ENCODE measurements around the gene ADK.

The ADK gene

DNA sequence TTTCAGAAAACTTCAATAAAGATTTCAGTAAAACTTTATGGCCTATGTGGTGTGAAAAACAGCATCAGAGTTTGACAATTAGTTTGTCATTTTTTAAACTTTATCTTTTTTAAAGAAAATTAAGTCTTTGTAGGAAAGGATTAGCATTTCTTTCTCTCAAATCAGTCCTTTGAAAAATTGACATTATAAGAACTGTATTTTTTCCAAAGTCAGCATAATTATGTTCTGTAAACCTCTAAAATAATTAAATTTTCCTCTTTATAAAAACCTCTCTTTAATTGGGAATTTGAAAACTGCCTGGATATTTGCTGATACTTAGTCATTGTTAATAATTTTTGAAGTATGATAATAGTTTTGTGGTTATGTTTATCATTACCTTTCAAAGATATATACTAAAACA, 448.7 kb downstream of the ADK start:
- no peak for DNase-seq (ENCODE audit: low read depth in 2 of 2)

DNA sequence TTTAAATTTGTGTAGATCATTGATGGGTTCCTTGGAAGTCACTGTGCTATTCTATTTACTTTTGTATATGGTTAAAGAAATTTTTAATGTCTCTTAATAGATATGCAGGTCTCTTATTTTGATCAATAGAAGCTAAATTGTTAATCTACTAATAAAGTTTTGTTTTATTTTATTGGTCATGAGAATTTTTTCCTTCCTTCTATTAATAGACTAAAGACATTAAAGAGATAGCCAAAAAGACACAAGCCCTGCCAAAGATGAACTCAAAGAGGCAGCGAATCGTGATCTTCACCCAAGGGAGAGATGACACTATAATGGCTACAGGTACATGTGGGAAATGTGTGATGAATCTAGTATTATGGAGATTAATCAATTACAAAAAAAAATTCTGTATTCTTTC, 449.1 kb downstream of the ADK start:
- DNase-seq (ENCODE audit: low read depth in 2 of 2): no peak

DNA sequence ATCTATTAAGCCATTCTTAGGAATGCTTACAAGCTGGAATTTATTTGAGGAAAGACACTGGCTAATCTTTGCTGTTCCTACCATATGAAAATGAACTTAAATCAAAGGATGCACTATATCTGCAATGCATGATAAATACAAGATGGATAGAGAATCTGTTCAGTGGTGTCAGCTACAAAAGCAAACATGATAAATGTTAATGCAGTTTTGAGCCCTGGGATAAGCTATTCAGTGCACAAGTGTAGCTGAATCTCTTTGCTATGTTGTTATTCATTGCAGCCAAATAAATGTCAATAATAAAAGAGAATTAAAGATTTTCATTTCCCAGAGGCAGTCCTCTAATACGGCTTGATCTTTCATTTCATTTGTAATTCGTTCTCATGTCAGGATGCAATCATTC, 451.6 kb downstream of the ADK start:
- no peak for DNase-seq (ENCODE audit: low read depth in 2 of 2)

DNA sequence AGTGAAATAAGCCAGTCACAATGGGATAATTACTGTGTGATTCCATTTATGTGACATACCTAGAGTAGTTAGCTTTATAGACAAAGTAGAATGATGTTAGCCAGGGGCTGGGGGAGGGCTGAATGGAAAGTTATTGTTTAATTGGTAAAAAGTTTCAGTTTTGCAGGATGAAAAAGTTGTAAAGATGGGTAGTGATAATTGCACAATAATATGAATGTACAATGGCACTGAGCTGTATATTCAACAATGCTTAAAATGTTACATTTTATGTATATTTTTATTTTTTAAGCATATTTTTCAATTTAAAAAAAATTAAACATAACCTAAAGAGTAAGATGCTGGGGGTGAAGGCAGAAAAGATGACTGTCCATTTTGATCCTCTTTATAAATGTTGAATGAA, 459.3 kb downstream of the ADK start:
- no peak for DNase-seq (ENCODE audit: low read depth in 2 of 2)

DNA sequence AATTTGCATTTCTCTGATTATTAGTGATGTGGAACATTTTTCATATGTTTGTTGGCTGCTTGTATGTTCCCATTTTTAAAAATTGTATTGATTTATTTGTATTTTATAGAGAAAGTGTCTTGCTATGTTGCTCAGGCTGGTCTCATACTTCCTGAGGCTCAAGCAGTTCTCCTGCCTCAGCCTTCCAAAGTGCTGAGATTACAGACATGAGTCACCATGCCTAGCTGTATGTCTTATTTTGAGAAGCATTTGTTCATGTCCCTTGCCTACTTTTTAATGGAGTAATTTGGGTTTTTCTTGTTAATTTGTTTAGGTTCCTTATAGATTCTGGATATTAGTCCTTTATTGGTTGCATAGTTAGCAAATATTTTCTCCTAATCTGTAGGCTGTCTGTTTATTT, 461.2 kb downstream of the ADK start:
- DNase-seq (ENCODE audit: low read depth in 2 of 2): no peak

DNA sequence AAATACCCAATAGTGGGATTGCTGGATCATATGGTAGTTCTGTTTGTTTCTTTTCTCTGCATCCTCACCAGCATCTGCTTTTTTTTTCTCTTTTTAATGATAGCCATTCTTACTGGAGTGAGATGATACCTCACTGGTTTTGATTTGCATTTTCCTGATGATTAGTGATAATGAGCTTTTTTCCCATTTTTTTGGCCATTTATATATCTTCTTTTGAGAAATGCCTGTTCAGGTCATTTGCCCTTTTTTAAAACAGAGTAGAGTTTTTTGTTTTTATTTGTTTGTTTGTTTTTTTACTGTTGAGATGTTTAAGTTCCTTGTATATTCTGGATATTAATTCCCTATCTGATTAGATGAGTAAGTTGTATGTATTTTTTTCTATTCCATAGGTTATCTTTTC, 469.6 kb downstream of the ADK start:
- DNase-seq (ENCODE audit: low read depth in 2 of 2): no peak

DNA sequence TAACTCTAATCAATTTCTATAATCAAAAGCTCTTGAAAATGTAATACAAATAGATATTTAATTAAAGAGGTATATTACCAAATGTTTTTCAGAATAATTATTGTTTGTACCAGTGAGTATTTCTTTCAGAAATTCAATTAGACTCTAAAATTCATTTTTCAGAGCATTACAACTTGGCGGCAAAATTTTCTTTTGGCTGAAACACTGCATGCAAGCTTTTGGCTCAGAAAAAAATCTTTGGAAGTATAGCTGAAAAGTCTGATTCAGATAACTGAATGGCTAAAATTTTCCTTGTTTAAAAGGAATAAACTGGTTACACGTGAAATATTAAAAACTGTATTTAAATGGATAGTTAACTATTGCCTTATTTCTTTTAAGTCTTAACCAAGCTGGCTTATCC, 472.8 kb downstream of the ADK start:
- no peak for DNase-seq (ENCODE audit: low read depth in 2 of 2)

DNA sequence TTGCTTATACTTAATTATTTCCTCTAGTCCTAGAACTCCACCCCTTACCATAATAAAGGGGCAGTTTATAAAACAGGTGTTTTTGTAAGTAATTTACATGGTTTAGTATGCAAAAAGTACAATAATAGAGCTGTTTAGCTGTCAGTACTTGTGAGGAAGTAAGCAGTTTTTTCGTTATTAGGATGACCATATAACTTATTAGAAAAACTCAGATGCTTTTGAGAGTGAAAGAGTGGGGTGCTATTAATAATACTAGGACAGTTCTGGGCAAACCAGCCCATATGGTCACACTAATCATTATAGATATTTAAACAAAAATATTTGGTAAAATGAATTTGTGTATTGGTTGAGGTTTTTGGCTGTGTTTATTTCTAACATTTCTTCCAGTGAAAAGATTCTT, 473.5 kb downstream of the ADK start:
- DNase-seq (ENCODE audit: low read depth in 2 of 2): no peak

DNA sequence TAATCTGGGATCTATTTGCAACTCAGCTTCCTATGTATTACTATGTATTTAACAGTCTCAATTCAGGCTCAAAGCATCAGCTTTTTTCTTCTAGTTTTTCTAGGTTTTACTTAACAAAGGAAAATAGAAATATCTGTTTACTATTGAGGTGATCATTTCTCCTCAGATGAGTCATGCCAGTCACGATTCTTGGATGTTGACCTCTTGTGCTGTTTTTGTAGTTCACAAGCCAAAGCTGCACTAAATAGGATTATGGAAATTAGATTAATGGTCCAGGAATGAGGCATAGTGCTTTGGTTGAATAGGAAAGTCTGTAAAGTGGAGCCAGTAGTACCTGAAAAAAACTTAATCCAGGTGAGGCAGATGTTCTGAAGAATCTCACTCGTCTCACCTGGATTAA, 477.1 kb downstream of the ADK start:
- no peak for DNase-seq (ENCODE audit: low read depth in 2 of 2)

DNA sequence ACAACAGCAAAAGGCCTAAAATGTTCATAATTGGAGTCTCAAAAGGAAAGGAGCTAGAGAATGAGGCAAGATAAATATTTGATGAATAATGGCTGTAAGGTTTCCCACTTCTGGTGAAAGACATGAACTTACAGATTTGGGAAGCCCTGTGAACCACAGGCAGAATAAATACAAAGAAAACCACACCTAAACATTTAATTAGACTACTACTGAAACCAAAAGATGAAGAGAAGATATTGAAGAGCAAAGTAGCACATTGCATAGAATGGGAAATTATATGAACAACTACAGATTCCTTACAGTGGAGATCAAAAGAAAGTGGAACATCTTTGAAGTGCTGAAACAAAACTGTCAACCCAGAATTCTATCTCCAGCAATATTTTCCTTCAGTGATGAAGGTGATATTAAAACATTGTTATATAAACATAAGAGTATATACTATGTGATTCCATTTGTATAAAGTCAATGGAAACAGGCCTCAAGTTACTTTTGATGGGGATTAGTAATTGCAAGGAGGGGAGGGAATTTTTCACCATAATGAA, 484.0 kb downstream of the ADK start:
- DNase-seq (ENCODE audit: low read depth in 2 of 2): no peak

DNA sequence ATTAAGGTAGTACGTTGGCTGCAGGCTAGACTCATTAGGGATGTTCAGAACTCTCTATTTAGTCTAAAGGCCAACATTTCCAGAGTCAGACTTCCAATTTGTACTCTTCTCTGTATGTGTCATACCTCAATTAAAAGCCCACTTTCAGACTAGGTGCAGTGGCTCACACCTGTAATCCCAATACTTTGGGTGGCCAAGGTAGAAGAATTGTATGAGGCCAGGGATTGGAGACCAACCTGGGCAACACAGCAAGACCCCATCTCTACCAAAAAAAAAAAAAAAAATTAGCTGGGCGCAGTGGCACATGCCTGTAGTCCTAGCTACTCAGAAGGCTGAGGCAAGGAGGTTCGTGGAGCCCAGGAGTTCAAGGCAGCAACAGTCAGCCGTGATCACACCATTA, 484.6 kb downstream of the ADK start:
- no peak for DNase-seq (ENCODE audit: low read depth in 2 of 2)

DNA sequence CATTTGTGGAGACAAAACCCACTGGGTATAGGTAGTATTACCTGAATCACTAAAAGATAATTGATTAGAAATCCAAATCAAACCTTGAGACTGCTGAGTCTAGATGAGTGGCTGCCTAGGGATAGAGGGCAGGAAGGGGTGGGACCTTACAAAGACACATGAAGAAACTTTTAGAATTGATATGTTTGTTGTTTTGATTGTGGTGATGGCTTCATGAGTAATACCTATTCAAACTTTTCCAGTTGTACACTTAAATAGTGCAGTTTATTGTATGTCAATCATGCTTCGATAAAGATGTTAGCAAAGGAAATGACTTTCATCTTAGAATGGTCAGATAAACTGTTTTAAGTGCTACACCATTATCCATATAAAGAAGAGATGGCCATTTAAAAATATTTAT, 486.7 kb downstream of the ADK start:
- DNase-seq (ENCODE audit: low read depth in 2 of 2): no peak

DNA sequence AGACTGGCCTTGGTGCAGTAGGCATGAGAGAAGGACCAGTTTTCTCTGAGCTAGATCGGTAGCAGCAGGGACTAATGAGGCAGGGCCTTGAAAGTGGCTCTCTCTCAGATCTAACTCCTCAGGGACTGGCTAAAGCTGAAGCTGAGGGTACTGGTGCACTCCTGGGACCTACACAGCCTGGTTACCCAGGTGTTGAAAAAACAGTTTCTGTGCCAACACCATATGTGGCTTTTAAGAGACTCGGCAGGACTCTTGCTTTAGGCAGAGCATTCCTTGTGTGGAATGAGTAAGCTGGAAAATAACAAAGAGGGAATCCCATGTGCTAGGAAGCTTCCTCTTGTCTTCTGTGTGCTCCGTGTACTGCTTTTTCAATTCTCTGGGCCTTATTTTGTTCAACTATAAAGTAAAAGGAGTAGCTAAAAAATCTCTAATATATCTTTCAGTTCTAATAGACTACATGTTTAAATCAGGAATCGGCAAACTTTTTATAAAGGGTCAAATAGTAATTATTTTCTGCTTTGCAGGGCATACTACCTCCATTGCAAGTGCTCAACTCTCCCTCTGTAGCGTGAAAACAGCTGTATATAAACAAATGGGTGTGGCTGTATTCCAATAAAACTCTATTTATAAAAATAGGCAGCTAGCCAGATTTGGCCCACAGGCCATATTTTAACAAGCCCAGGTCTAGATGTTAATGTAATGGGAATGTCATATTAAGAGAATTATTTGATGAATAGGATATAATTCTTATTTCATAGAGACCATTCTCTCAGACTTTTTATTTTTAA, 489.3 kb downstream of the ADK start:
- DNase-seq (ENCODE audit: low read depth in 2 of 2): no peak

DNA sequence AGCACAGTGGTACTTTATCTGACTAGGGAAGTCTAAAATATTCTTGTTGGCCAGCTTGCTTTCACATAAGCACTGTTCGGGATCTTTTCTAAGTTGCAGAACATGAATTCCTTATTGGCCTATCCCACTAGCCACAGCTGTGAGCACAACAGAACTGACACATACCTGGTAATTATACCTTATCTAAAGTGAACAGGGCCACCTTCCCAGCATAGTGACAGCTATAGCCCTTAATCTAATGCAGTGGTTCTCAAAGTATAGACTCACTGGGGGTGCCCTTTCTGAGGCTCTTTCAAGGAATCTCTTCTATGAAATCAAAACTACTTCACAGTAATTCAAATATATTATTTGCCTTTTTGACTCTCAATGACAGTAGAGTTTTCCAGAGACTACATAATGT, 490.6 kb downstream of the ADK start:
- DNase-seq (ENCODE audit: low read depth in 2 of 2): no peak

DNA sequence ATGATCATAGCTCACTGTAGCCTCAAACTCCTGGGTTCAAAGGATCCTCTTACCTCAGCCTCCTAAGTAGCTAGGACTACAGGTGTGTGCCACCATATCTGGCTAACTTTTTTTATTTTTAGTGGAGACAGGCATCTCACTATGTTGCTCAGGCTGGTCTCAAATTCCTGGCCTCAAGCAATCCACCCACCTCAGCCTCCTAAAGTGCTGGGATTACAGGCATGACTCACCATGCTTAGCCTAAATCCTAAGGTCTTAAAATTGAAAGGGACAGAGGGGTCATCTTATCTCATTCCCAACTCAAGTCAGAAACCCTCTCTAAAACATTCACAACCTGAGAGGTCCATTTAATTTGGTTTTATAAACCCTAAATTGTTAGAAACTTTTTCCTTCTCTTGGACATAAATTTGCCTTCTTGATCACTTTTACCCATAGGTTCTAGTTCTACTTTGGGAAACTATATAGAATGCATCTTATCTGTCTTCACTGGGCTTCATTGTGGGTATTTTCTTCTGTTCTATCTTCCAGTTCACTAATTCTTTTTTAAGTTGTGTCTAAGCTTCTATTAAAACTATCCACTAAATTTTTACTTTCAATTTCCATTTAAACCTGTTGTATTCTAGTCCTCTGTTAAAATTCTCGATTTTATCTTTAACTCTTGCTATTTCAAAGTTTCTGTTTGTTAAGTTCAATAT, 492.0 kb downstream of the ADK start:
- DNase-seq (ENCODE audit: low read depth in 2 of 2): no peak

DNA sequence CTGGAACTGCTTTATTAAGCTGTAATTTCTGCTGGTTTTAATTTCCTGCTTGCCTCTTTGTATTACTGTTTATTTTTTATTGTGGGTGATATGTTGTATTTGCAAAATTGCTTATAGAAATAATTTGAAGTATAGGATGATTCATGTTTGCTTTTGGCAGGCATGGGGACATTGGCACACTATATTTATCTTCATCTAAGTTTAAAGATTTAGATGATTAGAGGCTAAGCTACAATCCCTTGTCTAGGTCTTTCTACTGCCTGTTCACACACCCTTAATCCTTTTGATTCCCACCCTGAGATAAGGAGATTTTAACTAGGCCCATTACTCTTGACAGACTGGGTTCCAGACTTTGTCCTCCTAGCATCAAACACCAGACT, 492.6 kb downstream of the ADK start:
- DNase-seq (ENCODE audit: low read depth in 2 of 2): no peak

DNA sequence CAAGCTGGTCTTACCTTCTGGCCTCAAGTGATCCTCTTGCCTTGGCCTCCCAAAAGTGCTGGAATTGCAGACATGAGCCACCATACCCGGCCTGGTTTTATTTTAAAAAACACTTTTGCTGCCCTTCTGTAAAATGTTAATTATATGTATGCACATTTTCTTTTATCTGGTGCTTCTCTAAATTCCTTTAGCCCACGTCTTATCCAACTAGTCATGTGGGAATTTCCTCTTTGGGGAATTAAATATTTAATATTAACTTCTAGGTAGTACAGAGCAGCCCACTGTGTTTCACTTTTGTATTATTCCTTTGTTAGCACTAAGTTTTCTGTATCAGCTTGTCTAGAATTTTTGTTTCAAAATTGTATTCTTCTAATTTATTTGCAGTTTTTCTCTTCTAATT, 493.7 kb downstream of the ADK start:
- DNase-seq (ENCODE audit: low read depth in 2 of 2): no peak

DNA sequence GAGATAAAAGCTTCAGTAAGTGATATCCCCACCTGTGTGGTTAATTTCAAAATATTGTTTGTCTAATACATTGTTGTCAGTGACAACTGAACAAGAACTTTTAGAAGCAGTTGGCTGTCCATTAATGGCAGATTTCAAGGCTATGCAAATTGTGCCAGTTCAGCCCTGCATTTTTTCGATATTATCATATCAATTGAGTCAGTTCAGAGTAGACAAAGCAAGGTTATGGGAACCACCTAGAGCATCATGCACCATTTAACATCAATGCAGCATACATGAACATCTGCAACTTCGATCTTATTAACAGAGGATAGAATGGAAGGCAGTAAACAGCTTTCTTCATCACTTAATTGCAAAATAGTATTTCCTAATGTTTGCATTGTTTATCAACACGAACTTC, 494.7 kb downstream of the ADK start:
- DNase-seq (ENCODE audit: low read depth in 2 of 2): no peak

DNA sequence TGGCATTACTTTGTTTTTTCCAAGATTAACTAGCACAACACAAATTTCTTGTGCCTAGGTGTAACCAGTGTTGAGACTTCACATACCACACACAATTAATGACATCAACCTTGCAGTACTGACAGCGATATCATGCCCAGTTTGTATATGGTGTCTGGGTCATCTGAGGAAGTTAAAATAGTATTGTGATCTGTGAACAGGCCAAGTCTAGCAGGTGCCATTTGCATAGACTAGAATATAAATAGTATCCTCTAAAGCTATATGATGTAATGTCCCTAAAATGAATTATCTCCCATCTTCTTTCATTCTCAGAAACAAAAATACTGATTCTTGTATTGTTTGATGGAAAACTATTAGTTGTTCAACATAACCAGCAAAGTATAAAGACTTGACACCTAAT, 499.6 kb downstream of the ADK start:
- DNase-seq (ENCODE audit: low read depth in 2 of 2): no peak

DNA sequence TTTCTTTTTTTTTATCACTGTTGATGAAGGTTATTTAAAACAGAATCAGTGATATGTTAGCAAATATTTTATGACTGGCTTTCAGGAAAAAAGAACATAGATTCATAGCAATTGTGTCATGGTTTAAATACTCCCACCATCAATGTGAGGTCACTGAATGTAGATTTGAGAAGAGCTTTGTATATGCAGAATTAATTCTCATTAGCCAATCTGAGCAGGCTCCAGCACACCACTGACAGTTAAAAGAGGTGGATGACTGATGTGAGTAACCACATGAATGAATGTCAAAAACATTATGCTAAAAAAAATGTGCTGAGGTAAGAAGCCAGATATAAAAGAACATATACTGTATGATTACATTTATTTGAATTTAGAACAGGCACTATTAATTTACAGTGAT, 500.5 kb downstream of the ADK start:
- no peak for DNase-seq (ENCODE audit: low read depth in 2 of 2)

DNA sequence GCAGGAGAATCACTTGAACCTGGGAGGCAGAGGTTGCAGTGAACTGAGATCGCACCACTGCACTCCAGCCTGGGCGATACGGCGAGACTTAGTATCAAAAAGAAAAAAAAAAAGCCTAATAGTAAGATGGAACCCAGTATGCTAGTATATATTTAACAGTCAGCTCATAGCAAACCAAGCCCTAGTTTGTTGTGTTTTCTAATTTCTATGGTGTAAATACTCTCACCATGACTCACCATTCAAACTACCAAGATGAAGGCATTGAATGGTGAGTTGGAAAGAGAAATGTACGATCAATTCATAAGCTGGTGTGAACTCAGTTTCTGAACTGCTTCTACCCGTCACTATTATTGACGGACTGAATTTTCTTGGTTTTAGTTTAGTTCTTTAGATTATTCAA, 501.6 kb downstream of the ADK start:
- no peak for DNase-seq (ENCODE audit: low read depth in 2 of 2)

DNA sequence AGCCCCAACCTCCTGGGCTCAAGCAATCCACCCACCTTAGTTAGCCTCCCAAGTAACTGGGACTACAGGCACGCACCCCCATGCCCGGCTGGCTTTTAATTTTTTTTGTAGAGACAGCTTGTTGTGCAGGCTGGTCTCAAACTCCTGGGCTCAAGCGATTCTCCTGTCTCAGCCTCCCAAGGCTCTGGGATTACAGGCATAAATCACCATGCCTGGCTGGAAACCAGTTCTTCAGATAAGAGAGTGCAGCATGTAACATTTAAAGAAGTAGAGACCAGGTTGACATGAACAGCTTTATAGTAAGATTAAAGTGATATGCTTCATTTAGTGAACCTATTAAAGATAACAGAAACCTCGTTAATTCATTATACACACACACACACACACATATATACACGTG, 507.5 kb downstream of the ADK start:
- no peak for DNase-seq (ENCODE audit: low read depth in 2 of 2)

DNA sequence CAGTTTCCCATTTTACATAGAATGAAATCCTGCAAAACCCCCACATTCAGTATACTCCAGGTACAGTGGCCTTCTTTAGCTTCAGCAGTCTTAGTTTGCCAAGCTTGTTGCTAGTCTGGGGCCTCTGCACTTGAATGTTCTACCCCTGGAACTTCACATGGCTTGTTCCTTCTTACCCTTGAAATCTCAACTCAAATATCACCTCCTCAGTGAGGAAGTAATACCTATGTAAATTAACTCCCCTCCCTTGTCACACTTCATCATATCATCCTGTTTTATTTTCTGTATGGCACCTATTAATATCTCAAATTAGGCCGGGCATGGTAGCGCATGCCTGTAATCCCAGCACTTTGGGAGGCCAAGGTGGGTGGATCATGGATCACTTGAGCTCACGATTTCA, 511.6 kb downstream of the ADK start:
- DNase-seq (ENCODE audit: low read depth in 2 of 2): no peak

DNA sequence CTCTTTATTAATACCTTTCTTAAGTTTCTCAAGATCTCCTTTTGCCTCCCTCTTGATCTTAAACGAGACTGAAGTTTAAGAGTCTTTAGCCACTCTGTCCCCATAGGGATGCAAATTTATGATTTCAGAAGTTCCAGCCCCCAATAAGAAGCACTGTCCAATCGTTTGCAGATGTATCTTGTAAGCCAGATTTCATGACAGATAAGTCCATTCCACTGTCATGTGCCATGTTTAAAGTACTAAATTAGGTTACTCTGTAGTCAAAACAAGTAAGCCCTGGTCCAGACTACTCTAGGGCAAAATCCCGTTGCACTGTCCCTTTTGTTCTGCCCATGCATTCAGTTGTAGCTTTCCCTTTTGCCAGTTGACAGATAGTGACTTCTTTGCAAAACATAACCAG, 518.2 kb downstream of the ADK start:
- no peak for DNase-seq (ENCODE audit: low read depth in 2 of 2)

All from stimulated activated CD8-positive, alpha-beta memory T cell treated with anti-CD3 and anti-CD28 coated beads, Interleukin-15, amount 100 ng/mL, for 48 hours (primary cell).